ENCODE measurements around the gene WHRN.

DNA sequence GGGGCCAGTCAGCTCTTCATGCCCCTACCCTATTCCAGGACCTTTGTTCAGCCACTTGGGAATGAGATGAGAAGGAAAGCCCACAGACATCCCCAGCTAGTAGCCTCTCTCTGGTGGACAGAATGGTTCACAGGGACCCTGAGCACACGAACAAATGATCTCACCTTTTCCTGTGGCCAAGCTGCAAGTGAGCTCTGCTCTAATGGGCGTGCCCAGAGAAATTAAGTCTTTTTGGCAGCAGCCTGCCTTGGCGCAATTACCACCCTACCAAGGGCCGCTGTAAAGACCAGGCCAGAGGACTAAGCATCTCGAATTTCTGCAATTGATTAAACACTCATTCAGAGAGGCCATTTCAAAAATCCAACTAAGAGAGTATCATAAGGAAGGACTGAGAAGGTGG lies 56.0 kb downstream of the WHRN start:
- TF ChIP-seq, protein P1, sequence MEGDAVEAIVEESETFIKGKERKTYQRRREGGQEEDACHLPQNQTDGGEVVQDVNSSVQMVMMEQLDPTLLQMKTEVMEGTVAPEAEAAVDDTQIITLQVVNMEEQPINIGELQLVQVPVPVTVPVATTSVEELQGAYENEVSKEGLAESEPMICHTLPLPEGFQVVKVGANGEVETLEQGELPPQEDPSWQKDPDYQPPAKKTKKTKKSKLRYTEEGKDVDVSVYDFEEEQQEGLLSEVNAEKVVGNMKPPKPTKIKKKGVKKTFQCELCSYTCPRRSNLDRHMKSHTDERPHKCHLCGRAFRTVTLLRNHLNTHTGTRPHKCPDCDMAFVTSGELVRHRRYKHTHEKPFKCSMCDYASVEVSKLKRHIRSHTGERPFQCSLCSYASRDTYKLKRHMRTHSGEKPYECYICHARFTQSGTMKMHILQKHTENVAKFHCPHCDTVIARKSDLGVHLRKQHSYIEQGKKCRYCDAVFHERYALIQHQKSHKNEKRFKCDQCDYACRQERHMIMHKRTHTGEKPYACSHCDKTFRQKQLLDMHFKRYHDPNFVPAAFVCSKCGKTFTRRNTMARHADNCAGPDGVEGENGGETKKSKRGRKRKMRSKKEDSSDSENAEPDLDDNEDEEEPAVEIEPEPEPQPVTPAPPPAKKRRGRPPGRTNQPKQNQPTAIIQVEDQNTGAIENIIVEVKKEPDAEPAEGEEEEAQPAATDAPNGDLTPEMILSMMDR (CRISPR knock-in tag; IDR thresholded peaks at IDR 0.05), result no peak
- TF ChIP-seq TCF7L2 (IDR thresholded peaks at IDR 0.05; ENCODE audit: low read depth, low read length) (no peak), USF2 (IDR thresholded peaks at IDR 0.05; ENCODE audit: low read depth, low read length) (no peak), USF2 (CRISPR knock-in tag; IDR thresholded peaks at IDR 0.05; ENCODE audit: borderline replicate concordance) (no peak), MXI1 (IDR thresholded peaks at IDR 0.05; ENCODE audit: borderline replicate concordance, low read depth, low read length) (no peak), GTF2F1 (IDR thresholded peaks at IDR 0.05; ENCODE audit: low read length) (no peak), ZNF572 (CRISPR knock-in tag; IDR thresholded peaks at IDR 0.05) (no peak), POLR2A (IDR thresholded peaks at IDR 0.05; ENCODE audit: insufficient read depth in 1 of 2, low read depth in 2 of 2, low read length in 2 of 2) (no peak)

All from HepG2 (cell line).